HepG2 (cell line): ENCODE data around the gene SPC24. TPM values are rescaled to one million over a fixed set of nuclear protein-coding genes. Genes with fewer than 3 reads are reported as not detected.
A peak's percentile ranks its signal among the peaks of the same experiment; 100 is the strongest.

Experiments used
- DNMT1 ChIP-seq: sonication (generic); formaldehyde crosslinking; IDR thresholded peaks from 2 replicates; pipeline ENCODE4 v1.5.1; 2020; ENCODE audit warnings: mild to moderate bottlenecking, missing genetic modification reagents
- GABPB1 ChIP-seq: IDR thresholded peaks from 2 replicates; pipeline ENCODE4 v1.6.1; 2016; ENCODE audit warnings: mild to moderate bottlenecking, missing genetic modification reagents, moderate library complexity, missing compliant biosample characterization
- KAT2B ChIP-seq: fragments of 150-350 bp; IDR thresholded peaks from 2 replicates; pipeline ENCODE4 v1.6.1; 2014; ENCODE audit warnings: low read depth, low read length, borderline replicate concordance
- KDM5B ChIP-seq: sonication (generic); formaldehyde crosslinking; IDR thresholded peaks from 2 replicates; pipeline ENCODE4 v1.4.0; 2020; ENCODE audit warnings: missing genetic modification reagents, mild to moderate bottlenecking, borderline replicate concordance
- NFE2L2 ChIP-seq: fragments of 150-350 bp; IDR thresholded peaks from 2 replicates; pipeline ENCODE4 v1.6.1; 2014; ENCODE audit warnings: low read length
- PRMT3 ChIP-seq: sonication (generic); formaldehyde crosslinking; IDR thresholded peaks from 2 replicates; pipeline ENCODE4 v1.8.1; 2022; ENCODE audit warnings: low read depth, mild to moderate bottlenecking, moderate library complexity, missing genetic modification reagents, borderline replicate concordance
- TAF15 ChIP-seq: fragments of 200-400 bp; formaldehyde crosslinking; IDR thresholded peaks from one replicate; pipeline ENCODE4 v1.6.1; 2018; ENCODE audit warnings: mild to moderate bottlenecking, low read depth, low read length; ENCODE audit not compliant: poor library complexity, severe bottlenecking
- ZBTB20 ChIP-seq: sonication (generic); formaldehyde crosslinking; IDR thresholded peaks from 2 replicates; pipeline ENCODE4 v1.8.1; 2023; ENCODE audit warnings: missing genetic modification reagents, low read depth, mild to moderate bottlenecking, borderline replicate concordance
- ZNF253 ChIP-seq: sonication (generic); formaldehyde crosslinking; IDR thresholded peaks from 2 replicates; pipeline ENCODE4 v1.8.0; 2022; ENCODE audit warnings: mild to moderate bottlenecking, missing genetic modification reagents, borderline replicate concordance
- ZNF30 ChIP-seq: sonication (generic); formaldehyde crosslinking; IDR thresholded peaks from 2 replicates; pipeline ENCODE4 v1.5.0; 2020; ENCODE audit warnings: mild to moderate bottlenecking, missing genetic modification reagents
- ZNF350 ChIP-seq: sonication (generic); formaldehyde crosslinking; IDR thresholded peaks from 2 replicates; pipeline ENCODE4 v1.4.0; 2020; ENCODE audit warnings: mild to moderate bottlenecking, low read depth, missing genetic modification reagents, borderline replicate concordance
- ZNF781 ChIP-seq: sonication (generic); formaldehyde crosslinking; IDR thresholded peaks from 2 replicates; pipeline ENCODE4 v1.5.1; 2020; ENCODE audit warnings: borderline replicate concordance, mild to moderate bottlenecking, missing genetic modification reagents; ENCODE audit errors: not compliant biosample characterization
- polyA plus RNA-seq, 8 experiments: library from polyadenylated mRNA; depleted of rRNA in 3 of 8; stranded (reverse) in 7 of 8; unstranded in 1 of 8; fragments of >200 nt; fragmentation: Illumina TruSeq in 4 of 8; extraction: Trizol in 4 of 8; gene quantifications; 2 replicates each; pipeline versions ENCODE4 v1.2.1 to v1.2.3, GENCODE V29; 2011 to 2016; ENCODE audit warnings: low read depth in 4 of 8, missing spikeins in 1 of 8, mixed read lengths in 1 of 8; ENCODE audit not compliant: insufficient read depth in 1 of 8
- total RNA-seq, 5 experiments: library from RNA; depleted of rRNA; stranded (reverse); fragments of >200 nt; fragmentation: Illumina TruSeq; extraction: Trizol; gene quantifications; 2 replicates each; pipeline ENCODE4 v1.2.3, GENCODE V29; 2016; ENCODE audit warnings: low read depth in 1 of 5
- TF ChIP-seq, protein P1 (sequence below): sonication (generic); formaldehyde crosslinking; IDR thresholded peaks from 2 replicates; pipeline ENCODE4 v1.4.0; 2020; ENCODE audit warnings: missing genetic modification reagents
- TF ChIP-seq, protein P2 (sequence below): sonication (generic); formaldehyde crosslinking; IDR thresholded peaks from 2 replicates; pipeline ENCODE4 v1.8.0; 2022; ENCODE audit warnings: mild to moderate bottlenecking, missing genetic modification reagents; ENCODE audit not compliant: insufficient replicate concordance
- TF ChIP-seq, protein P3 (sequence below): IDR thresholded peaks from 2 replicates; pipeline ENCODE4 v1.6.1; 2016
- TF ChIP-seq, protein P4 (sequence below): sonication (generic); formaldehyde crosslinking; IDR thresholded peaks from 2 replicates; pipeline ENCODE4 v1.4.0; 2020; ENCODE audit warnings: missing genetic modification reagents, borderline replicate concordance

SPC24 gene
- total and polyA plus RNA-seq, 2 of the 13 experiments (the other 11 are each of a cell fraction or from before 2014, with no cell fraction given): 10.0 to 46.2 TPM

DNA sequence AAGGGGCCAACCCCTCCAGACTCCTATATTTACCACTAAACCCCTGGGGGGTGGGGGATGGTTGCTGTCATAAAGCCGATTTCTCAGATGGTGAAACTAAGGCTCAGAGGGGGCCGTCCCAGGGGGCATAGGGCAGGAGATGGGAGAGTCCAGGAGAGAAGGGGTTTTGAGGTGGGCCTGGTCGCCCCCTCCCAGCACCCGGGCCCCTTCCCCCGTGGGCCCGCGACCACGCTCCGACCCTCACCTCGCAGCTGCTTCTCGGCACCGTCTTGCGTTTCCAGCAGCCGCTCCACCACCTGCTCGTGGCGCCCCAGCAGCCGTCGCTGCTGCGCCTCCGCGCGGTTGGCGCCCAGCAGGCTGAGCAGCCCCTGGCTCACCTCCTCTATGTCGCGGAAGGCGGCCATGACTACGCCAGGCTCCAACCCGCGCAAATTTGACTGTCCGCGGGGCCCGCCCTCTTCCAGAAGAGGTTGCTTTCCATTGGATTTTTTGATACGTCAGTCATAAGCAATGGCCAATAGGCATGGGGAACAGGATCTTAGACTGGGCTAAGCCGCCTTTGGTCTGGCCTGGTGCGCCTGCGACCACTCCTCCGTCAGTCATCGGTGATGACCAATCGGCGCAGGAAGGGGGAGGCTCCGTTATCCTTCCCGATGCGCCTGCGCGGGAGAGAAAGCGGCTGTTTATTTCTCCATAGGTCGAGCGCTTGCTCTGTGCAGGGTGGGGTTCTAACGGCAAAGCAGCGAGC, at the start of gene SPC24 (continued):
- TF ChIP-seq PRMT3 (CRISPR knock-in tag) (no peak), TAF15 (no peak), ZNF30 (CRISPR knock-in tag) (0 out of 2 replicates have a peak, but pooled peaks have one; percentile 47), GABPB1 (peak; percentile 67), NFE2L2 (no peak), KDM5B (CRISPR knock-in tag) (peak; percentile 71; the same call in 1 of the 2 replicates), ZNF781 (CRISPR knock-in tag) (no peak), ZNF350 (0 out of 2 replicates have a peak, but pooled peaks have one; percentile 42), ZBTB20 (CRISPR knock-in tag) (no peak), KAT2B (no peak), ZNF253 (CRISPR knock-in tag) (no peak), DNMT1 (CRISPR knock-in tag) (peak; percentile 78; the same call in 1 of the 2 replicates)
- TF ChIP-seq, protein P1, sequence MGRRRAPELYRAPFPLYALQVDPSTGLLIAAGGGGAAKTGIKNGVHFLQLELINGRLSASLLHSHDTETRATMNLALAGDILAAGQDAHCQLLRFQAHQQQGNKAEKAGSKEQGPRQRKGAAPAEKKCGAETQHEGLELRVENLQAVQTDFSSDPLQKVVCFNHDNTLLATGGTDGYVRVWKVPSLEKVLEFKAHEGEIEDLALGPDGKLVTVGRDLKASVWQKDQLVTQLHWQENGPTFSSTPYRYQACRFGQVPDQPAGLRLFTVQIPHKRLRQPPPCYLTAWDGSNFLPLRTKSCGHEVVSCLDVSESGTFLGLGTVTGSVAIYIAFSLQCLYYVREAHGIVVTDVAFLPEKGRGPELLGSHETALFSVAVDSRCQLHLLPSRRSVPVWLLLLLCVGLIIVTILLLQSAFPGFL (CRISPR knock-in tag): no peak
- TF ChIP-seq, protein P2, sequence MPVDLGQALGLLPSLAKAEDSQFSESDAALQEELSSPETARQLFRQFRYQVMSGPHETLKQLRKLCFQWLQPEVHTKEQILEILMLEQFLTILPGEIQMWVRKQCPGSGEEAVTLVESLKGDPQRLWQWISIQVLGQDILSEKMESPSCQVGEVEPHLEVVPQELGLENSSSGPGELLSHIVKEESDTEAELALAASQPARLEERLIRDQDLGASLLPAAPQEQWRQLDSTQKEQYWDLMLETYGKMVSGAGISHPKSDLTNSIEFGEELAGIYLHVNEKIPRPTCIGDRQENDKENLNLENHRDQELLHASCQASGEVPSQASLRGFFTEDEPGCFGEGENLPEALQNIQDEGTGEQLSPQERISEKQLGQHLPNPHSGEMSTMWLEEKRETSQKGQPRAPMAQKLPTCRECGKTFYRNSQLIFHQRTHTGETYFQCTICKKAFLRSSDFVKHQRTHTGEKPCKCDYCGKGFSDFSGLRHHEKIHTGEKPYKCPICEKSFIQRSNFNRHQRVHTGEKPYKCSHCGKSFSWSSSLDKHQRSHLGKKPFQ (CRISPR knock-in tag): no peak
- TF ChIP-seq, protein P3, sequence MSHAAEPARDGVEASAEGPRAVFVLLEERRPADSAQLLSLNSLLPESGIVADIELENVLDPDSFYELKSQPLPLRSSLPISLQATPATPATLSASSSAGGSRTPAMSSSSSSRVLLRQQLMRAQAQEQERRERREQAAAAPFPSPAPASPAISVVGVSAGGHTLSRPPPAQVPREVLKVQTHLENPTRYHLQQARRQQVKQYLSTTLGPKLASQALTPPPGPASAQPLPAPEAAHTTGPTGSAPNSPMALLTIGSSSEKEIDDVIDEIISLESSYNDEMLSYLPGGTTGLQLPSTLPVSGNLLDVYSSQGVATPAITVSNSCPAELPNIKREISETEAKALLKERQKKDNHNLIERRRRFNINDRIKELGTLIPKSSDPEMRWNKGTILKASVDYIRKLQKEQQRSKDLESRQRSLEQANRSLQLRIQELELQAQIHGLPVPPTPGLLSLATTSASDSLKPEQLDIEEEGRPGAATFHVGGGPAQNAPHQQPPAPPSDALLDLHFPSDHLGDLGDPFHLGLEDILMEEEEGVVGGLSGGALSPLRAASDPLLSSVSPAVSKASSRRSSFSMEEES: no peak
- TF ChIP-seq, protein P4, sequence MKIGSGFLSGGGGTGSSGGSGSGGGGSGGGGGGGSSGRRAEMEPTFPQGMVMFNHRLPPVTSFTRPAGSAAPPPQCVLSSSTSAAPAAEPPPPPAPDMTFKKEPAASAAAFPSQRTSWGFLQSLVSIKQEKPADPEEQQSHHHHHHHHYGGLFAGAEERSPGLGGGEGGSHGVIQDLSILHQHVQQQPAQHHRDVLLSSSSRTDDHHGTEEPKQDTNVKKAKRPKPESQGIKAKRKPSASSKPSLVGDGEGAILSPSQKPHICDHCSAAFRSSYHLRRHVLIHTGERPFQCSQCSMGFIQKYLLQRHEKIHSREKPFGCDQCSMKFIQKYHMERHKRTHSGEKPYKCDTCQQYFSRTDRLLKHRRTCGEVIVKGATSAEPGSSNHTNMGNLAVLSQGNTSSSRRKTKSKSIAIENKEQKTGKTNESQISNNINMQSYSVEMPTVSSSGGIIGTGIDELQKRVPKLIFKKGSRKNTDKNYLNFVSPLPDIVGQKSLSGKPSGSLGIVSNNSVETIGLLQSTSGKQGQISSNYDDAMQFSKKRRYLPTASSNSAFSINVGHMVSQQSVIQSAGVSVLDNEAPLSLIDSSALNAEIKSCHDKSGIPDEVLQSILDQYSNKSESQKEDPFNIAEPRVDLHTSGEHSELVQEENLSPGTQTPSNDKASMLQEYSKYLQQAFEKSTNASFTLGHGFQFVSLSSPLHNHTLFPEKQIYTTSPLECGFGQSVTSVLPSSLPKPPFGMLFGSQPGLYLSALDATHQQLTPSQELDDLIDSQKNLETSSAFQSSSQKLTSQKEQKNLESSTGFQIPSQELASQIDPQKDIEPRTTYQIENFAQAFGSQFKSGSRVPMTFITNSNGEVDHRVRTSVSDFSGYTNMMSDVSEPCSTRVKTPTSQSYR (CRISPR knock-in tag): no peak
